K562 (cell line): ENCODE results near the gene PRKCG. TPM values are rescaled to one million over a fixed set of nuclear protein-coding genes. Genes with fewer than 3 reads are reported as not detected.

Experiments
- ATAC-seq: fragments of 200-7000 bp; cut with Tn5 transposase; 3 replicates; pipeline ENCODE4 v1.9.1; 2020; ENCODE audit warnings: moderate library complexity
- BruUV-seq: library from RNA; stranded (reverse); fragments of 400-500 nt; replicated peaks from 2 replicates; lab custom pipeline; 2021; lab: Mats Ljungman, UMichigan
- CTCF ChIA-PET: fragments of 300-600 bp; formaldehyde crosslinking; extraction: SDS; loops from one replicate; lab custom pipeline; 2021; ENCODE audit warnings: low intra/inter-chr PET ratio; lab: Yijun Ruan, JAX
- POLR2A ChIA-PET: fragments of 300-600, 350-650 bp; sonication (Branson Sonifier 250); formaldehyde crosslinking; extraction: SDS; loops from one replicate; lab custom pipeline; 2021; ENCODE audit warnings: antibody characterized with exemption, inconsistent platforms; lab: Yijun Ruan, JAX
- DNase-seq, 4 experiments: peaks; one replicate each; pipeline versions ENCODE4 v3.0.0 to v3.0.0-alpha.2; 2011 to 2018; ENCODE audit warnings: low spot score in 3 of 4, mixed read lengths in 3 of 4; ENCODE audit errors: extremely low read depth in 1 of 4
- FAIRE-seq: peaks from 2 replicates; lab custom pipeline; 2011; peaks lifted over from hg19 to GRCh38; lab: Jason Lieb, UNC
- H2AFZ ChIP-seq: 2 replicates; pipeline ENCODE4 v1.6.0; 2011; ENCODE audit warnings: low read depth, low read length, control low read depth, inconsistent platforms
- H3K27ac ChIP-seq: fragments of 200-600 bp; 3 replicates; pipeline ENCODE4 v1.8.0; 2011; ENCODE audit warnings: low read depth, mild to moderate bottlenecking, control low read depth, inconsistent platforms, low read length, moderate library complexity, mixed read lengths; ENCODE audit errors: extremely low read depth
- H3K27me3 ChIP-seq, 2 experiments: fragments of 300-600 bp in 1 of 2; 2 replicates in 1 of 2; 3 replicates in 1 of 2; pipeline versions ENCODE4 v1.6.0 to v1.8.0; 2011; ENCODE audit warnings: inconsistent platforms in 2 of 2, low read length in 2 of 2, mild to moderate bottlenecking in 1 of 2, mixed read lengths in 1 of 2, moderate library complexity in 1 of 2; ENCODE audit not compliant: control insufficient read depth in 2 of 2, insufficient read depth in 2 of 2
- H3K36me3 ChIP-seq: fragments of 300-600 bp; 3 replicates; pipeline ENCODE4 v1.8.0; 2011; ENCODE audit warnings: mild to moderate bottlenecking, low read length, inconsistent platforms; ENCODE audit not compliant: control insufficient read depth, insufficient read depth
- H3K4me1 ChIP-seq, 2 experiments: fragments of 200-600 bp in 1 of 2; replicated peaks in 1 of 2; 2 replicates in 1 of 2; 3 replicates in 1 of 2; pipeline versions ENCODE4 v1.5.1 to v1.8.0; 2011; ENCODE audit warnings: inconsistent platforms in 2 of 2, low read length in 2 of 2, mild to moderate bottlenecking in 1 of 2, mixed read lengths in 1 of 2, moderate library complexity in 1 of 2; ENCODE audit not compliant: control insufficient read depth in 2 of 2, insufficient read depth in 2 of 2
- H3K4me2 ChIP-seq: 2 replicates; pipeline ENCODE4 v1.6.1; 2011; ENCODE audit warnings: low read length, control low read depth, inconsistent platforms, mixed read lengths; ENCODE audit not compliant: insufficient read depth
- H3K4me3 ChIP-seq: fragments of 200-600 bp; sonication (generic), shearing (Covaris generic); 2 replicates; pipeline ENCODE4 v1.5.1; 2016; ENCODE audit warnings: control low read depth, inconsistent platforms
- H3K79me2 ChIP-seq: fragments of 200-600 bp; 3 replicates; pipeline ENCODE4 v1.8.0; 2011; ENCODE audit warnings: low read length, inconsistent platforms; ENCODE audit not compliant: control insufficient read depth, insufficient read depth
- H3K9ac ChIP-seq, 2 experiments: 2 replicates each; pipeline versions ENCODE4 v1.6.0 to v1.6.1; 2011; ENCODE audit warnings: low read depth in 2 of 2, low read length in 2 of 2, control low read depth in 1 of 2, inconsistent platforms in 1 of 2, mild to moderate bottlenecking in 1 of 2, mixed read lengths in 1 of 2; ENCODE audit not compliant: insufficient read depth in 1 of 2
- H3K9me1 ChIP-seq: one replicate; pipeline ENCODE4 v1.6.0; 2011; ENCODE audit warnings: inconsistent platforms, mild to moderate bottlenecking, low read length, moderate library complexity; ENCODE audit not compliant: control insufficient read depth, insufficient read depth
- H3K9me3 ChIP-seq: replicated peaks from 2 replicates; pipeline ENCODE4 v1.5.1; 2011; ENCODE audit warnings: low read depth, low read length, inconsistent platforms; ENCODE audit not compliant: control insufficient read depth, insufficient read depth
- H4K20me1 ChIP-seq: replicated peaks from 2 replicates; pipeline ENCODE4 v1.6.1; 2011; ENCODE audit warnings: low read length, inconsistent platforms, mixed read lengths; ENCODE audit not compliant: control insufficient read depth, insufficient read depth
- ARID1B ChIP-seq: fragments of 450-650 bp; IDR thresholded peaks from 2 replicates; pipeline ENCODE4 v1.6.1; 2016; ENCODE audit warnings: antibody characterized with exemption, mild to moderate bottlenecking, inconsistent platforms
- CC2D1A ChIP-seq: fragments of 450-650 bp; IDR thresholded peaks from 2 replicates; pipeline ENCODE4 v1.6.1; 2017; ENCODE audit warnings: mild to moderate bottlenecking
- DACH1 ChIP-seq: fragments of 450-650 bp; IDR thresholded peaks from 2 replicates; pipeline ENCODE4 v1.6.1; 2018; ENCODE audit not compliant: partially characterized antibody
- FUS ChIP-seq: fragments of 200-400 bp; formaldehyde crosslinking; optimal IDR thresholded peaks from 2 replicates; pipeline ENCODE3; 2017; ENCODE audit warnings: low read depth, low read length
- HNRNPLL ChIP-seq: fragments of 200-400 bp; formaldehyde crosslinking; IDR thresholded peaks from 2 replicates; pipeline ENCODE4 v1.6.1; 2017; ENCODE audit warnings: low read length, low read depth, mild to moderate bottlenecking; ENCODE audit not compliant: poor library complexity, severe bottlenecking
- KLF13 ChIP-seq: fragments of 450-650 bp; IDR thresholded peaks from 2 replicates; pipeline ENCODE4 v1.6.1; 2016; ENCODE audit warnings: missing genetic modification characterization, low read depth, mild to moderate bottlenecking, missing compliant biosample characterization, moderate library complexity, borderline replicate concordance
- NFE2L1 ChIP-seq: fragments of 450-650 bp; IDR thresholded peaks from 2 replicates; pipeline ENCODE4 v1.6.1; 2016; ENCODE audit warnings: missing genetic modification characterization, low read depth, mild to moderate bottlenecking, missing compliant biosample characterization, moderate library complexity, borderline replicate concordance
- PRMT5 ChIP-seq: sonication (generic); formaldehyde crosslinking; IDR thresholded peaks from 2 replicates; pipeline ENCODE4 v1.5.0; 2020; ENCODE audit warnings: missing genetic modification reagents
- RBFOX2 ChIP-seq: fragments of 200-400 bp; formaldehyde crosslinking; IDR thresholded peaks from 2 replicates; pipeline ENCODE4 v1.6.1; 2017; ENCODE audit warnings: low read depth, mild to moderate bottlenecking, low read length, moderate library complexity
- RUNX1 ChIP-seq: sonication (generic); IDR thresholded peaks from 2 replicates; pipeline ENCODE4 v1.6.1; 2016; ENCODE audit warnings: antibody characterized with exemption, low read depth
- SAP30 ChIP-seq: fragments of 200-600 bp; sonication (generic); IDR thresholded peaks from 2 replicates; pipeline ENCODE4 v1.6.1; 2012; ENCODE audit warnings: borderline replicate concordance, low read depth, mild to moderate bottlenecking, moderate library complexity, low read length, control low read depth, inconsistent platforms; ENCODE audit not compliant: insufficient read depth, poor library complexity, severe bottlenecking
- SNRNP70 ChIP-seq: fragments of 200-400 bp; formaldehyde crosslinking; optimal IDR thresholded peaks from 2 replicates; pipeline ENCODE3; 2017; ENCODE audit warnings: low read depth, low read length
- SOX6 ChIP-seq: fragments of 450-650 bp; IDR thresholded peaks from 2 replicates; pipeline ENCODE4 v1.6.1; 2014; ENCODE audit warnings: mild to moderate bottlenecking
- SRSF7 ChIP-seq: fragments of 200-400 bp; formaldehyde crosslinking; optimal IDR thresholded peaks from 2 replicates; pipeline ENCODE3; 2017; ENCODE audit warnings: mild to moderate bottlenecking, low read depth, low read length
- ZC3H8 ChIP-seq: fragments of 450-650 bp; IDR thresholded peaks from 2 replicates; pipeline ENCODE4 v1.6.1; 2017
- ZFP1 ChIP-seq: fragments of 450-650 bp; formaldehyde crosslinking; IDR thresholded peaks from 2 replicates; pipeline ENCODE4 v1.4.0; 2020; ENCODE audit warnings: mild to moderate bottlenecking, mixed read lengths
- ZNF311 ChIP-seq: fragments of 250-450 bp; sonication (Bioruptor Pico); IDR thresholded peaks from 2 replicates; pipeline ENCODE4 v1.4.0; 2020; ENCODE audit warnings: mild to moderate bottlenecking, moderate library complexity
- ZNF583 ChIP-seq: fragments of 250-450 bp; sonication (Bioruptor Pico); IDR thresholded peaks from 2 replicates; pipeline ENCODE4 v1.4.0; 2020
- ZNF668 ChIP-seq: fragments of 250-450 bp; sonication (Bioruptor Pico); IDR thresholded peaks from 2 replicates; pipeline ENCODE4 v1.8.0; 2022; ENCODE audit warnings: mild to moderate bottlenecking, inconsistent platforms
- ZNF717 ChIP-seq: fragments of 250-450 bp; sonication (Bioruptor Pico); IDR thresholded peaks from 2 replicates; pipeline ENCODE4 v1.5.0; 2021
- ZNF778 ChIP-seq: fragments of 450-650 bp; formaldehyde crosslinking; IDR thresholded peaks from 2 replicates; pipeline ENCODE4 v1.4.0; 2020; ENCODE audit warnings: mild to moderate bottlenecking, moderate library complexity
- WGBS: fragments of 100-300 bp; shearing (Covaris generic); methylation state at CpG from one replicate; pipeline ENCODE4 v1.1.6; 2016; ENCODE audit warnings: low coverage, mixed read lengths; ENCODE audit not compliant: insufficient coverage; ENCODE audit errors: missing lambda C conversion rate; 5-methylcytosine and 5-hydroxymethylcytosine counted together
- in situ Hi-C: fragments of 300-500 bp; cut with MboI; formaldehyde crosslinking; loops from 4 replicates; pipeline ENCODE4 v1.15.0; 2018; ENCODE audit warnings: inconsistent platforms, mixed read lengths
- intact Hi-C: fragments of 100-400 bp; cut with micrococcal nuclease; formaldehyde crosslinking; loops from 2 replicates; pipeline ENCODE4 v1.14.2; 2022
- polyA plus RNA-seq, 8 experiments: library from polyadenylated mRNA; depleted of rRNA in 4 of 8; stranded (reverse) in 5 of 8; unstranded in 3 of 8; fragments of >200 nt; fragmentation: Nextera tagmentation in 2 of 8; fragmentation: Illumina TruSeq in 1 of 8; extraction: Ambion mirVana in 2 of 8; extraction: Trizol in 1 of 8; gene quantifications; 2 replicates each; pipeline versions ENCODE4 v1.2.1 to v1.2.3, GENCODE V29; 2011 to 2014; ENCODE audit warnings: inconsistent platforms in 1 of 8, missing spikeins in 1 of 8
- total RNA-seq, 7 experiments: library from RNA; depleted of rRNA in 6 of 7; stranded (reverse); fragments of >200 nt in 6 of 7; fragmentation: Illumina TruSeq in 2 of 7; extraction: Trizol in 2 of 7; gene quantifications; 2 replicates each; pipeline versions ENCODE4 v1.2.1 to v1.2.3, GENCODE V29; 2011 to 2021; ENCODE audit warnings: low replicate concordance in 1 of 7

The PRKCG gene
- total and polyA plus RNA-seq, 9 of the 15 experiments (the other 6 are each of a cell fraction or from before 2014, with no cell fraction given): not detected

DNA sequence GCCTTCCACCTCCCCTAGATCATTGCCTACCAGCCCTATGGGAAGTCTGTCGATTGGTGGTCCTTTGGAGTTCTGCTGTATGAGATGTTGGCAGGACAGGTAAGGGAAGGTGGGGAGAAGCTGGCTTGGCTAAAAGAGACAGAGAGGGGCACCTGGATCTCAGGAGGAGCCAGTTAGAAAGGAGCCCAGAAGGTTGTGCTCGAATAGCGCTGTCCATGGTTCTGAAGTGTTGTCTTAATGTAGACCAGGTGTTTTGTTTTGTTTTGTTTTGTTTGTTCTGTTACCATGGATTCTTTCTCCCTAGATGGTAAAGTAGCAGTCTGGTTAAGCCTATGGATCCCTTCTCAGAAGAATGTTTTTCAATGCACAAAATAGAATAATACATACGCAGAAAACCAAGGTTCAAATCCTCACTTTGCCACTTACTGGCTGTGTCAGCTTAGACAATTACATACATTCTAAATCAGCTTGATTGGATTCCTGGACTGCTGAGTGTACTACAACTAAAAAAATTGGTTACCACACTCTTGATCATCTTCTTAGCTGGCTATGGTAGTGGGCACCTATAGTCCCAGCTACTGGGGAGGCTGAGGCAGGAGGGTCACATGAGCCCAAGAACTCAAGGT lies 21.2 kb downstream of the PRKCG start (continued):
- TF ChIP-seq SAP30: no peak
- no peak for TF ChIP-seq ZNF717 (CRISPR knock-in tag)
- TF ChIP-seq DACH1: no peak
- no peak for TF ChIP-seq ARID1B
- no peak for TF ChIP-seq ZC3H8
- TF ChIP-seq CC2D1A: no peak
- TF ChIP-seq KLF13 (tag): no peak
- TF ChIP-seq, all 486 proteins: peak for 9

DNA sequence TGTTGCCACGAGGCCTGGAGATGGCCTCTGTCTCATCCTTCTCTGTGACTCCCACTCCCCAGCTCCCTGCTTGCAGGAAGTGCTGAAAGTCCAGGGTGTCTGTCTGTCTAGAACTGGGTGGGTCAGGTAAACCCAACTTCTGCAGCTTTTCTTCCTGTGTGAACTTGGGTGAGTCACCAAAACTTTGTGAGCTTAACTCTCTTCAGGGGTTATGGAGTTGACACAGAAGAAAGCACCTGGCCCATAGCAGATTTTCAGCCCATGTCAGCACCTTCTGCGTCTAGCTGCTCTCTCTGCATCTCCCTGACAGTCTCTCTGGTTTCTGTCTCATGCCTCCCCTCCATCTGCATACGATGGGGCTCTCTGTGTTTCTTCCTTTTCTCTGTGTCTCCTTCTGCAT lies 22.9 kb downstream of the PRKCG start:
- in situ Hi-C loops (no loop called here), intact Hi-C loops (loop anchor here (5.0 kb wide), 1 partner anchor 117 kb away; no protein-coding TSS in a partner anchor)
- H3K9ac ChIP-seq: no peak overlapping the region
- no peak overlapping the region for H3K4me3 ChIP-seq
- DNase-seq (no peak), ATAC-seq (no peak), FAIRE-seq (no peak)
- H3K4me1 ChIP-seq: peaks cover 0 to 23% of the 10 kb centered on the region in 2 experiments; a peak in 2 of 5 replicates
- BruUV-seq: no TSS peak
- H3K9me3 ChIP-seq: no peaks in the 10 kb centered on the region
- no peak overlapping the region for H2AFZ ChIP-seq
- TF ChIP-seq ZNF668 (CRISPR knock-in tag): no peak
- no peak for TF ChIP-seq HNRNPLL
- no peak for TF ChIP-seq FUS
- TF ChIP-seq RBFOX2: no peak
- no peak for TF ChIP-seq PRMT5 (CRISPR knock-in tag)
- TF ChIP-seq SNRNP70: no peak
- no peak for TF ChIP-seq ZNF778 (CRISPR knock-in tag)
- TF ChIP-seq ZFP1: no peak
- TF ChIP-seq NFE2L1: no peak
- TF ChIP-seq SOX6: no peak
- TF ChIP-seq SRSF7: no peak
- TF ChIP-seq RUNX1: no peak
- TF ChIP-seq ZNF583 (CRISPR knock-in tag): no peak
- no peak for TF ChIP-seq ZNF311 (CRISPR knock-in tag)
- H4K20me1 ChIP-seq: peaks cover 10% of the 10 kb centered on the region
- ChIA-PET POLR2A (no interaction called here), CTCF (no interaction called here)
- no peaks in the 10 kb centered on the region for H3K79me2 ChIP-seq
- no peaks in the 10 kb centered on the region for H3K36me3 ChIP-seq
- H3K4me2 ChIP-seq: no peak overlapping the region
- WGBS: 0% methylated on average over 3 of the region's 3 CpGs
- H3K27me3 ChIP-seq: peaks cover 11 to 42% of the 10 kb centered on the region in 2 experiments; a peak in 3 of 5 replicates
- peaks cover 3% of the 10 kb centered on the region for H3K9me1 ChIP-seq
- H3K27ac ChIP-seq: no peak overlapping the region
